GM23338 (cell line): ENCODE measurements around the gene KIF19. TPM values are rescaled to one million over a fixed set of nuclear protein-coding genes. Genes with fewer than 3 reads are reported as not detected.

Source experiments
- EZH2phosphoT487 ChIP-seq: fragments of 200-600 bp; sonication (generic); IDR thresholded peaks from one replicate; pipeline ENCODE4 v1.8.1; 2018; ENCODE audit warnings: antibody characterized with exemption; ENCODE audit not compliant: unreplicated experiment
- NANOG ChIP-seq: IDR thresholded peaks from 2 replicates; pipeline ENCODE4 v1.6.1; 2016; ENCODE audit warnings: antibody characterized with exemption, borderline replicate concordance
- STAT1 ChIP-seq: IDR thresholded peaks from one replicate; pipeline ENCODE4 v1.6.1; 2016; ENCODE audit warnings: antibody characterized with exemption; ENCODE audit not compliant: unreplicated experiment
- polyA plus RNA-seq: library from polyadenylated mRNA; unstranded; fragments of >200 nt; fragmentation: Nextera tagmentation; extraction: Ambion mirVana; gene quantifications from 2 replicates; pipeline ENCODE4 v1.2.1, GENCODE V29; 2016
- total RNA-seq: library from RNA; depleted of rRNA; stranded (reverse); fragments of >200 nt; shearing (Covaris generic); gene quantifications from 2 replicates; pipeline ENCODE4 v1.2.3, GENCODE V29; 2014
- TF ChIP-seq, protein P1 (sequence below): fragments of 250-450 bp; sonication (Bioruptor Pico); IDR thresholded peaks from 2 replicates; pipeline ENCODE4 v1.5.0; 2020; ENCODE audit warnings: mild to moderate bottlenecking, moderate library complexity
- TF ChIP-seq, protein P2 (sequence below): IDR thresholded peaks from one replicate; pipeline ENCODE4 v1.6.1; 2018; ENCODE audit warnings: antibody characterized with exemption; ENCODE audit not compliant: unreplicated experiment
- TF ChIP-seq, protein P3 (sequence below): IDR thresholded peaks from 2 replicates; pipeline ENCODE4 v1.6.1; 2016; ENCODE audit warnings: antibody characterized with exemption

KIF19 gene
- total and polyA plus RNA-seq, 2 experiments from 2014 or later: 0.35 to 0.36 TPM

DNA sequence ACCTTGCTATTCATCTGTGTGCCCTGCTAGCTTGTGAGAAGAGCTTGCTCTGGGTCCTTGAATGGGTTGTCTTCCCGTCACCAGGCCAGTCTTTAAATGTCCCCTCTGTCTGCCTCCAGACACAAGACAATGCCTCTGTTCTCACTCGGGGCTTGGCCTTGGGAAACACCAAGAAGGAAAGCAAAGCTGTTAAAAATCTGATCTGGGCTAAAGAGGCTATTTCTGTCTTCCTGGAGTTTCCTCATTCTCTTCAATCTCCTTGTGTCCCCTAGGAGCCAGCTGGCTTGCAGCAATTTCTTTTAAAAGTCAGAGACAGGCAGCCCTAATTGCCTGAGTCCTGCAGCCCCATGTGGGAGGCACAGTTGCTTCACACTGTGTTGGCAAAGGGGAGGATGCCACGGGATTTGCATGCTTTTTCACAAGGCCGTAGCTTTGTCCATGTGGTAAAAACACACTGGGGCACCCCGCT is 49.5 kb upstream of the KIF19 start (continued):
- TF ChIP-seq, protein P1, sequence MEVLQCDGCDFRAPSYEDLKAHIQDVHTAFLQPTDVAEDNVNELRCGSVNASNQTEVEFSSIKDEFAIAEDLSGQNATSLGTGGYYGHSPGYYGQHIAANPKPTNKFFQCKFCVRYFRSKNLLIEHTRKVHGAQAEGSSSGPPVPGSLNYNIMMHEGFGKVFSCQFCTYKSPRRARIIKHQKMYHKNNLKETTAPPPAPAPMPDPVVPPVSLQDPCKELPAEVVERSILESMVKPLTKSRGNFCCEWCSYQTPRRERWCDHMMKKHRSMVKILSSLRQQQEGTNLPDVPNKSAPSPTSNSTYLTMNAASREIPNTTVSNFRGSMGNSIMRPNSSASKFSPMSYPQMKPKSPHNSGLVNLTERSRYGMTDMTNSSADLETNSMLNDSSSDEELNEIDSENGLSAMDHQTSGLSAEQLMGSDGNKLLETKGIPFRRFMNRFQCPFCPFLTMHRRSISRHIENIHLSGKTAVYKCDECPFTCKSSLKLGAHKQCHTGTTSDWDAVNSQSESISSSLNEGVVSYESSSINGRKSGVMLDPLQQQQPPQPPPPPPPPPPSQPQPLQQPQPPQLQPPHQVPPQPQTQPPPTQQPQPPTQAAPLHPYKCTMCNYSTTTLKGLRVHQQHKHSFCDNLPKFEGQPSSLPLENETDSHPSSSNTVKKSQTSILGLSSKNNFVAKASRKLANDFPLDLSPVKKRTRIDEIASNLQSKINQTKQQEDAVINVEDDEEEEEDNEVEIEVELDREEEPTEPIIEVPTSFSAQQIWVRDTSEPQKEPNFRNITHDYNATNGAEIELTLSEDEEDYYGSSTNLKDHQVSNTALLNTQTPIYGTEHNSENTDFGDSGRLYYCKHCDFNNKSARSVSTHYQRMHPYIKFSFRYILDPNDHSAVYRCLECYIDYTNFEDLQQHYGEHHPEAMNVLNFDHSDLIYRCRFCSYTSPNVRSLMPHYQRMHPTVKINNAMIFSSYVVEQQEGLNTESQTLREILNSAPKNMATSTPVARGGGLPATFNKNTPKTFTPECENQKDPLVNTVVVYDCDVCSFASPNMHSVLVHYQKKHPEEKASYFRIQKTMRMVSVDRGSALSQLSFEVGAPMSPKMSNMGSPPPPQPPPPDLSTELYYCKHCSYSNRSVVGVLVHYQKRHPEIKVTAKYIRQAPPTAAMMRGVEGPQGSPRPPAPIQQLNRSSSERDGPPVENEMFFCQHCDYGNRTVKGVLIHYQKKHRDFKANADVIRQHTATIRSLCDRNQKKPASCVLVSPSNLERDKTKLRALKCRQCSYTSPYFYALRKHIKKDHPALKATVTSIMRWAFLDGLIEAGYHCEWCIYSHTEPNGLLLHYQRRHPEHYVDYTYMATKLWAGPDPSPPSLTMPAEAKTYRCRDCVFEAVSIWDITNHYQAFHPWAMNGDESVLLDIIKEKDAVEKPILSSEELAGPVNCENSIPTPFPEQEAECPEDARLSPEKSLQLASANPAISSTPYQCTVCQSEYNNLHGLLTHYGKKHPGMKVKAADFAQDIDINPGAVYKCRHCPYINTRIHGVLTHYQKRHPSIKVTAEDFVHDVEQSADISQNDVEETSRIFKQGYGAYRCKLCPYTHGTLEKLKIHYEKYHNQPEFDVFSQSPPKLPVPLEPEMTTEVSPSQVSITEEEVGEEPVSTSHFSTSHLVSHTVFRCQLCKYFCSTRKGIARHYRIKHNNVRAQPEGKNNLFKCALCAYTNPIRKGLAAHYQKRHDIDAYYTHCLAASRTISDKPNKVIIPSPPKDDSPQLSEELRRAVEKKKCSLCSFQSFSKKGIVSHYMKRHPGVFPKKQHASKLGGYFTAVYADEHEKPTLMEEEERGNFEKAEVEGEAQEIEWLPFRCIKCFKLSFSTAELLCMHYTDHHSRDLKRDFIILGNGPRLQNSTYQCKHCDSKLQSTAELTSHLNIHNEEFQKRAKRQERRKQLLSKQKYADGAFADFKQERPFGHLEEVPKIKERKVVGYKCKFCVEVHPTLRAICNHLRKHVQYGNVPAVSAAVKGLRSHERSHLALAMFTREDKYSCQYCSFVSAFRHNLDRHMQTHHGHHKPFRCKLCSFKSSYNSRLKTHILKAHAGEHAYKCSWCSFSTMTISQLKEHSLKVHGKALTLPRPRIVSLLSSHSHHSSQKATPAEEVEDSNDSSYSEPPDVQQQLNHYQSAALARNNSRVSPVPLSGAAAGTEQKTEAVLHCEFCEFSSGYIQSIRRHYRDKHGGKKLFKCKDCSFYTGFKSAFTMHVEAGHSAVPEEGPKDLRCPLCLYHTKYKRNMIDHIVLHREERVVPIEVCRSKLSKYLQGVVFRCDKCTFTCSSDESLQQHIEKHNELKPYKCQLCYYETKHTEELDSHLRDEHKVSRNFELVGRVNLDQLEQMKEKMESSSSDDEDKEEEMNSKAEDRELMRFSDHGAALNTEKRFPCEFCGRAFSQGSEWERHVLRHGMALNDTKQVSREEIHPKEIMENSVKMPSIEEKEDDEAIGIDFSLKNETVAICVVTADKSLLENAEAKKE (CRISPR knock-in tag): no peak
- TF ChIP-seq STAT1 (no peak), NANOG (no peak), EZH2phosphoT487 (no peak)
- TF ChIP-seq, protein P2, sequence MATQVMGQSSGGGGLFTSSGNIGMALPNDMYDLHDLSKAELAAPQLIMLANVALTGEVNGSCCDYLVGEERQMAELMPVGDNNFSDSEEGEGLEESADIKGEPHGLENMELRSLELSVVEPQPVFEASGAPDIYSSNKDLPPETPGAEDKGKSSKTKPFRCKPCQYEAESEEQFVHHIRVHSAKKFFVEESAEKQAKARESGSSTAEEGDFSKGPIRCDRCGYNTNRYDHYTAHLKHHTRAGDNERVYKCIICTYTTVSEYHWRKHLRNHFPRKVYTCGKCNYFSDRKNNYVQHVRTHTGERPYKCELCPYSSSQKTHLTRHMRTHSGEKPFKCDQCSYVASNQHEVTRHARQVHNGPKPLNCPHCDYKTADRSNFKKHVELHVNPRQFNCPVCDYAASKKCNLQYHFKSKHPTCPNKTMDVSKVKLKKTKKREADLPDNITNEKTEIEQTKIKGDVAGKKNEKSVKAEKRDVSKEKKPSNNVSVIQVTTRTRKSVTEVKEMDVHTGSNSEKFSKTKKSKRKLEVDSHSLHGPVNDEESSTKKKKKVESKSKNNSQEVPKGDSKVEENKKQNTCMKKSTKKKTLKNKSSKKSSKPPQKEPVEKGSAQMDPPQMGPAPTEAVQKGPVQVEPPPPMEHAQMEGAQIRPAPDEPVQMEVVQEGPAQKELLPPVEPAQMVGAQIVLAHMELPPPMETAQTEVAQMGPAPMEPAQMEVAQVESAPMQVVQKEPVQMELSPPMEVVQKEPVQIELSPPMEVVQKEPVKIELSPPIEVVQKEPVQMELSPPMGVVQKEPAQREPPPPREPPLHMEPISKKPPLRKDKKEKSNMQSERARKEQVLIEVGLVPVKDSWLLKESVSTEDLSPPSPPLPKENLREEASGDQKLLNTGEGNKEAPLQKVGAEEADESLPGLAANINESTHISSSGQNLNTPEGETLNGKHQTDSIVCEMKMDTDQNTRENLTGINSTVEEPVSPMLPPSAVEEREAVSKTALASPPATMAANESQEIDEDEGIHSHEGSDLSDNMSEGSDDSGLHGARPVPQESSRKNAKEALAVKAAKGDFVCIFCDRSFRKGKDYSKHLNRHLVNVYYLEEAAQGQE: no peak
- TF ChIP-seq, protein P3, sequence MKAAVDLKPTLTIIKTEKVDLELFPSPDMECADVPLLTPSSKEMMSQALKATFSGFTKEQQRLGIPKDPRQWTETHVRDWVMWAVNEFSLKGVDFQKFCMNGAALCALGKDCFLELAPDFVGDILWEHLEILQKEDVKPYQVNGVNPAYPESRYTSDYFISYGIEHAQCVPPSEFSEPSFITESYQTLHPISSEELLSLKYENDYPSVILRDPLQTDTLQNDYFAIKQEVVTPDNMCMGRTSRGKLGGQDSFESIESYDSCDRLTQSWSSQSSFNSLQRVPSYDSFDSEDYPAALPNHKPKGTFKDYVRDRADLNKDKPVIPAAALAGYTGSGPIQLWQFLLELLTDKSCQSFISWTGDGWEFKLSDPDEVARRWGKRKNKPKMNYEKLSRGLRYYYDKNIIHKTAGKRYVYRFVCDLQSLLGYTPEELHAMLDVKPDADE: no peak
